ENCODE data around the gene VAPB. TPM values are rescaled to one million over a fixed set of nuclear protein-coding genes. Genes with fewer than 3 reads are reported as not detected.

Gene VAPB
- polyA plus RNA-seq, 1 donor from 2014 or later: 32.5 TPM

- Histone ChIP-seq H3K9me3 (ENCODE audit: low read length) (no peaks in the 10 kb centered on the region), H3K9ac (ENCODE audit: low read length) (no peak overlapping the region), H3K9me2 (ENCODE audit: insufficient read depth, low read length) (no peaks in the 10 kb centered on the region), H3K27me3 (ENCODE audit: insufficient read depth, low read depth, low read length) (no peaks in the 10 kb centered on the region), H3K4me3 (ENCODE audit: low read length) (no peak overlapping the region), H3K36me3 (ENCODE audit: insufficient read depth, low read length) (no peaks in the 10 kb centered on the region), H2AFZ (ENCODE audit: low read depth, low read length) (no peak overlapping the region), H3K79me2 (replicated peaks; ENCODE audit: insufficient read depth, low read length) (no peaks in the 10 kb centered on the region), H3K27ac (ENCODE audit: low read length) (no peak overlapping the region), H4K20me1 (ENCODE audit: insufficient read depth) (no peaks in the 10 kb centered on the region), H3F3A (ENCODE audit: insufficient read depth, low read length, poor library complexity, severe bottlenecking) (no peaks in the 10 kb centered on the region), H3K4me2 (ENCODE audit: low read length) (no peak overlapping the region)
- TF ChIP-seq TAF1 (IDR thresholded peaks at IDR 0.05; ENCODE audit: low read depth) (no peak), RAD21 (conservative IDR thresholded peaks at IDR 0.05) (no peak), SMC3 (conservative IDR thresholded peaks at IDR 0.05; ENCODE audit: poor library complexity) (no peak)
Observed at GRCh38 chr20:58454460-58454859, 65.4 kb downstream of the VAPB start.

- TF ChIP-seq TAF1 (IDR thresholded peaks at IDR 0.05; ENCODE audit: low read depth): no peak
- TF ChIP-seq EZH2 (IDR thresholded peaks at IDR 0.05; ENCODE audit: borderline replicate concordance, insufficient read depth, low read length, poor library complexity, severe bottlenecking): no peak
- TF ChIP-seq REST (IDR thresholded peaks at IDR 0.05; ENCODE audit: borderline replicate concordance): no peak
- TF ChIP-seq CTCF (IDR thresholded peaks at IDR 0.05; ENCODE audit: poor library complexity, severe bottlenecking): no peak
- TF ChIP-seq MXI1 (conservative IDR thresholded peaks at IDR 0.05; ENCODE audit: poor library complexity, severe bottlenecking): no peak
- TF ChIP-seq SMC3 (conservative IDR thresholded peaks at IDR 0.05; ENCODE audit: poor library complexity): no peak
- TF ChIP-seq EP300 (conservative IDR thresholded peaks at IDR 0.05; ENCODE audit: poor library complexity, severe bottlenecking): no peak
- TF ChIP-seq RAD21 (conservative IDR thresholded peaks at IDR 0.05): no peak
- no peak for TF ChIP-seq POLR2AphosphoS5 (IDR thresholded peaks at IDR 0.05)
- H4K20me1 ChIP-seq (ENCODE audit: insufficient read depth): no peaks in the 10 kb centered on the region
- no peak overlapping the region for H3K4me2 ChIP-seq (ENCODE audit: low read length)
- H3K27me3 ChIP-seq (ENCODE audit: insufficient read depth, low read depth, low read length): no peaks in the 10 kb centered on the region
- H3K4me3 ChIP-seq (ENCODE audit: low read length): no peak overlapping the region
- no peaks in the 10 kb centered on the region for H3F3A ChIP-seq (ENCODE audit: insufficient read depth, low read length, poor library complexity, severe bottlenecking)
- H3K36me3 ChIP-seq (ENCODE audit: insufficient read depth, low read length): no peaks in the 10 kb centered on the region
- no peak overlapping the region for H2AFZ ChIP-seq (ENCODE audit: low read depth, low read length)
- no peaks in the 10 kb centered on the region for H3K9me2 ChIP-seq (ENCODE audit: insufficient read depth, low read length)
- no peaks in the 10 kb centered on the region for H3K9me3 ChIP-seq (ENCODE audit: low read length)
- H3K27ac ChIP-seq (ENCODE audit: low read length): no peak overlapping the region
- no peak overlapping the region for H3K9ac ChIP-seq (ENCODE audit: low read length)
- no peaks in the 10 kb centered on the region for H3K79me2 ChIP-seq (replicated peaks; ENCODE audit: insufficient read depth, low read length)
Observed at GRCh38 chr20:58457083-58457695, 68.2 kb downstream of the VAPB start.

All from neural cell (in vitro differentiated cells).